Panc1 (cell line): ENCODE results near the gene PTGIS. TPM values are rescaled to one million over a fixed set of nuclear protein-coding genes. Genes with fewer than 3 reads are reported as not detected.

Experiments used
- ATAC-seq: fragments of 200-7000 bp; cut with Tn5 transposase; 2 replicates; pipeline ENCODE4 v1.9.1; 2020; ENCODE audit warnings: mild to moderate bottlenecking, moderate library complexity
- BruUV-seq: library from RNA; stranded (reverse); fragments of 400-500 nt; replicated peaks from 2 replicates; lab custom pipeline; 2021; lab: Mats Ljungman, UMichigan
- CTCF ChIA-PET: fragments of 300-600 bp; sonication (Branson Sonifier 250); formaldehyde crosslinking; loops from one replicate; lab custom pipeline; 2022; ENCODE audit warnings: antibody characterized with exemption; lab: Charles Lee
- POLR2A ChIA-PET: fragments of 300-600 bp; sonication (Branson Sonifier 250); formaldehyde crosslinking; loops from one replicate; lab custom pipeline; 2022; ENCODE audit warnings: antibody characterized with exemption; lab: Charles Lee
- DNase-seq: peaks from one replicate; pipeline ENCODE4 v3.0.0-alpha.2; 2010; ENCODE audit warnings: low read depth, low spot score
- H3K27ac ChIP-seq: 2 replicates; pipeline ENCODE4 v1.5.1; 2011; ENCODE audit warnings: mild to moderate bottlenecking, low read length, inconsistent platforms
- H3K27me3 ChIP-seq: fragments of 200-500 bp; sonication (Bioruptor generic); 2 replicates; pipeline ENCODE4 v1.6.0; 2014; ENCODE audit warnings: low read length, inconsistent platforms; ENCODE audit not compliant: control insufficient read depth, insufficient read depth
- H3K36me3 ChIP-seq: fragments of 200-500 bp; sonication (Bioruptor generic); 2 replicates; pipeline ENCODE4 v1.5.1; 2014; ENCODE audit warnings: inconsistent platforms, mild to moderate bottlenecking, low read length, moderate library complexity; ENCODE audit not compliant: control insufficient read depth, insufficient read depth
- H3K4me1 ChIP-seq: 2 replicates; pipeline ENCODE4 v1.5.1; 2011; ENCODE audit warnings: inconsistent platforms, mild to moderate bottlenecking, low read length, moderate library complexity; ENCODE audit not compliant: control insufficient read depth, insufficient read depth
- H3K4me3 ChIP-seq, 2 experiments: 2 replicates each; pipeline ENCODE4 v1.5.1; 2011 to 2012; ENCODE audit warnings: low read depth in 2 of 2, low read length in 2 of 2, mild to moderate bottlenecking in 2 of 2, inconsistent platforms in 1 of 2, moderate library complexity in 1 of 2
- H3K9me3 ChIP-seq: fragments of 200-500 bp; sonication (Bioruptor generic); 2 replicates; pipeline ENCODE4 v1.5.1; 2014; ENCODE audit warnings: low read depth, mild to moderate bottlenecking, inconsistent platforms, low read length, moderate library complexity; ENCODE audit not compliant: control insufficient read depth, insufficient read depth
- POLR2AphosphoS5 ChIP-seq: IDR thresholded peaks from 2 replicates; pipeline ENCODE4 v1.6.1; 2012; ENCODE audit warnings: mild to moderate bottlenecking, low read depth, low read length, moderate library complexity
- SIN3A ChIP-seq: IDR thresholded peaks from 2 replicates; pipeline ENCODE4 v1.6.1; 2012; ENCODE audit warnings: low read depth, mild to moderate bottlenecking, low read length, moderate library complexity, borderline replicate concordance; ENCODE audit not compliant: insufficient read depth
- TCF7L2 ChIP-seq: IDR thresholded peaks from 2 replicates; pipeline ENCODE4 v1.6.1; 2011; ENCODE audit warnings: mild to moderate bottlenecking, low read depth, low read length, inconsistent platforms
- in situ Hi-C: cut with HindIII; loops from 2 replicates; pipeline ENCODE4 v1.10.0; 2016; ENCODE audit warnings: low sequenced_read_pairs, low pct_unique_long_range_greater_than_20kb
- intact Hi-C: fragments of 100-400 bp; cut with micrococcal nuclease; formaldehyde crosslinking; loops from one replicate; pipeline ENCODE4 v1.10.0; 2022; ENCODE audit not compliant: unreplicated experiment
- total RNA-seq: library from RNA; stranded (reverse); gene quantifications from one replicate; pipeline ENCODE4 v1.2.1, GENCODE V29; 2021; ENCODE audit not compliant: unreplicated experiment
- TF ChIP-seq, protein P1 (sequence below): fragments of 450-650 bp; IDR thresholded peaks from 2 replicates; pipeline ENCODE4 v1.5.1; 2017; ENCODE audit warnings: mild to moderate bottlenecking
- TF ChIP-seq, protein P2 (sequence below), 2 experiments: IDR thresholded peaks; 2 replicates each; pipeline ENCODE4 v1.6.1; 2011 to 2012; ENCODE audit warnings: low read depth in 2 of 2, control low read depth in 1 of 2, low read length in 1 of 2, mild to moderate bottlenecking in 1 of 2, moderate library complexity in 1 of 2; ENCODE audit not compliant: insufficient read depth in 1 of 2

PTGIS gene
- total RNA-seq, 1 experiment from 2014 or later = 4.4 TPM

GRCh38 chr20:49556621-49557020 lies 11.3 kb downstream of the PTGIS start:
- H3K9me3 ChIP-seq = no peaks in the 10 kb centered on the region
- in situ Hi-C loops (no loop called here), intact Hi-C loops (no loop called here)
- ATAC-seq = no peak
- TF ChIP-seq, protein P1, sequence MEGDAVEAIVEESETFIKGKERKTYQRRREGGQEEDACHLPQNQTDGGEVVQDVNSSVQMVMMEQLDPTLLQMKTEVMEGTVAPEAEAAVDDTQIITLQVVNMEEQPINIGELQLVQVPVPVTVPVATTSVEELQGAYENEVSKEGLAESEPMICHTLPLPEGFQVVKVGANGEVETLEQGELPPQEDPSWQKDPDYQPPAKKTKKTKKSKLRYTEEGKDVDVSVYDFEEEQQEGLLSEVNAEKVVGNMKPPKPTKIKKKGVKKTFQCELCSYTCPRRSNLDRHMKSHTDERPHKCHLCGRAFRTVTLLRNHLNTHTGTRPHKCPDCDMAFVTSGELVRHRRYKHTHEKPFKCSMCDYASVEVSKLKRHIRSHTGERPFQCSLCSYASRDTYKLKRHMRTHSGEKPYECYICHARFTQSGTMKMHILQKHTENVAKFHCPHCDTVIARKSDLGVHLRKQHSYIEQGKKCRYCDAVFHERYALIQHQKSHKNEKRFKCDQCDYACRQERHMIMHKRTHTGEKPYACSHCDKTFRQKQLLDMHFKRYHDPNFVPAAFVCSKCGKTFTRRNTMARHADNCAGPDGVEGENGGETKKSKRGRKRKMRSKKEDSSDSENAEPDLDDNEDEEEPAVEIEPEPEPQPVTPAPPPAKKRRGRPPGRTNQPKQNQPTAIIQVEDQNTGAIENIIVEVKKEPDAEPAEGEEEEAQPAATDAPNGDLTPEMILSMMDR = no peak
- TF ChIP-seq POLR2AphosphoS5 = no peak
- no peak for TF ChIP-seq TCF7L2
- H3K27me3 ChIP-seq = peaks cover 3% of the 10 kb centered on the region; the same call in 1 of the 2 replicates
- ChIA-PET CTCF (interaction anchor here (0.7 to 1.2 kb wide), 2 partner anchors 52 to 374 kb away, joined by 3 to 4 read pairs; no protein-coding TSS in a partner anchor), POLR2A (interaction anchor here (0.7 kb wide), 1 partner anchor 72 kb away, joined by 4 read pairs; no protein-coding TSS in a partner anchor)
- no peak overlapping the region for H3K27ac ChIP-seq
- BruUV-seq = no TSS peak
- peaks cover 3% of the 10 kb centered on the region for H3K4me1 ChIP-seq
- no peak overlapping the region for H3K4me3 ChIP-seq
- DNase-seq = no peak
- H3K36me3 ChIP-seq = no peaks in the 10 kb centered on the region

GRCh38 chr20:49549801-49550551 lies 18.0 kb downstream of the PTGIS start:
- intact Hi-C loops = no loop called here
- Histone ChIP-seq H3K36me3 (no peaks in the 10 kb centered on the region), H3K4me3 (no peak overlapping the region), H3K27me3 (no peaks in the 10 kb centered on the region), H3K4me1 (no peaks in the 10 kb centered on the region), H3K27ac (no peak overlapping the region), H3K9me3 (no peaks in the 10 kb centered on the region; the same call in 1 of the 2 replicates)
- no TSS peak for BruUV-seq
- TF ChIP-seq SIN3A (no peak), POLR2AphosphoS5 (no peak), TCF7L2 (no peak)
- TF ChIP-seq, protein P2, sequence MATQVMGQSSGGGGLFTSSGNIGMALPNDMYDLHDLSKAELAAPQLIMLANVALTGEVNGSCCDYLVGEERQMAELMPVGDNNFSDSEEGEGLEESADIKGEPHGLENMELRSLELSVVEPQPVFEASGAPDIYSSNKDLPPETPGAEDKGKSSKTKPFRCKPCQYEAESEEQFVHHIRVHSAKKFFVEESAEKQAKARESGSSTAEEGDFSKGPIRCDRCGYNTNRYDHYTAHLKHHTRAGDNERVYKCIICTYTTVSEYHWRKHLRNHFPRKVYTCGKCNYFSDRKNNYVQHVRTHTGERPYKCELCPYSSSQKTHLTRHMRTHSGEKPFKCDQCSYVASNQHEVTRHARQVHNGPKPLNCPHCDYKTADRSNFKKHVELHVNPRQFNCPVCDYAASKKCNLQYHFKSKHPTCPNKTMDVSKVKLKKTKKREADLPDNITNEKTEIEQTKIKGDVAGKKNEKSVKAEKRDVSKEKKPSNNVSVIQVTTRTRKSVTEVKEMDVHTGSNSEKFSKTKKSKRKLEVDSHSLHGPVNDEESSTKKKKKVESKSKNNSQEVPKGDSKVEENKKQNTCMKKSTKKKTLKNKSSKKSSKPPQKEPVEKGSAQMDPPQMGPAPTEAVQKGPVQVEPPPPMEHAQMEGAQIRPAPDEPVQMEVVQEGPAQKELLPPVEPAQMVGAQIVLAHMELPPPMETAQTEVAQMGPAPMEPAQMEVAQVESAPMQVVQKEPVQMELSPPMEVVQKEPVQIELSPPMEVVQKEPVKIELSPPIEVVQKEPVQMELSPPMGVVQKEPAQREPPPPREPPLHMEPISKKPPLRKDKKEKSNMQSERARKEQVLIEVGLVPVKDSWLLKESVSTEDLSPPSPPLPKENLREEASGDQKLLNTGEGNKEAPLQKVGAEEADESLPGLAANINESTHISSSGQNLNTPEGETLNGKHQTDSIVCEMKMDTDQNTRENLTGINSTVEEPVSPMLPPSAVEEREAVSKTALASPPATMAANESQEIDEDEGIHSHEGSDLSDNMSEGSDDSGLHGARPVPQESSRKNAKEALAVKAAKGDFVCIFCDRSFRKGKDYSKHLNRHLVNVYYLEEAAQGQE (IDR thresholded peaks at IDR 0.05; ENCODE audit: insufficient read depth in 1 of 2, low read depth in 2 of 2, low read length in 1 of 2) = no peak
- TF ChIP-seq, protein P1 = no peak
- no peak for ATAC-seq
- ChIA-PET CTCF (interaction anchor here (0.6 kb wide), 1 partner anchor 166 kb away, joined by 3 read pairs; no protein-coding TSS in a partner anchor), POLR2A (no interaction called here)
- in situ Hi-C loops = no loop called here
- no peak for DNase-seq
